ENCODE data around the gene MISP.

DNA sequence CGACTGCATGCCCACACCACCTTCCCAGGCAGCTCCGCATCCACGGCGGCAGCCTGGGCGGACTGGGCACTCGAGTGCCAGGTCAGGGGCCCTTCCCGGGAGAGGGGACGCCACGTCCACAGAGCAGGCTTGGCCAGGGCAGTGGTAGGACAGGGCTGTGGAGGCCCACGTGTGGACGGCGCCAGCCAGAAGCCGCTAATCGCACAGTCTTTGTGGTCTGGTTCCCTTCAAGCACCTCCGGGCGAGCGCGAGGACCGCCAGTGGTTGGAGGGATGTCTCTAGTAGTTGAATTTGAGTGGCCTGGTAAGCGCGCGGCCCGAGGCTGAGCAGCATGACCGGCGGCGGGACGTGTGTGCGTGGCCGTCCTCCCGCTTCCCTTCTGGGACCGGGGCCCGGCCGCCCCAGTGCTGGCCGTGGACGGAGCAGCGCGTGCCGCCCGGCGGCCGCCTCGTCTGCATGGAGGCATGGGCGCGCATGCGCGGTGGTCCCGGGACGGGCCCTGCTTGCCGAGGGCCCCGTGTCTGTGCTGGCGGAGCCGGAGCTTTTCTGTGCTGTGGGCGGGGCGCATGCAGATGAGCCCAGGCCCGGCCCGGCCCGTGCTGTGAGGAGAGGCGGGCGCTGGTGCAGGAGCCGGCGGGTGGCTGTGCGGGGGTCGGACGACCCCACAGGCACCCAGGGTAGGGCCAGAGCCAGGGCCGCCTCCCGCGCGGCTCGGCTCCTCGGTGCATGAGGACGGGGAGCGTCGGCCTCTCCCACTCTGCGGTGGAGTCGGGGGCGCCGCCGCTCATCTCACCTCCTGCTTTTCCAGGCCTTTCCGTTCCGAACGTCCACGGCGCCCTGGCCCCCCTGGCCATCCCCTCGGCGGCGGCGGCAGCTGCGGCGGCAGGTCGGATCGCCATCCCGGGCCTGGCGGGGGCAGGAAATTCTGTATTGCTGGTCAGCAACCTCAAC lies 55.0 kb downstream of the MISP start:
- TF ChIP-seq CHD1 (IDR thresholded peaks at IDR 0.05; ENCODE audit: low read depth, low read length), result no peak
- TF ChIP-seq, protein P1, sequence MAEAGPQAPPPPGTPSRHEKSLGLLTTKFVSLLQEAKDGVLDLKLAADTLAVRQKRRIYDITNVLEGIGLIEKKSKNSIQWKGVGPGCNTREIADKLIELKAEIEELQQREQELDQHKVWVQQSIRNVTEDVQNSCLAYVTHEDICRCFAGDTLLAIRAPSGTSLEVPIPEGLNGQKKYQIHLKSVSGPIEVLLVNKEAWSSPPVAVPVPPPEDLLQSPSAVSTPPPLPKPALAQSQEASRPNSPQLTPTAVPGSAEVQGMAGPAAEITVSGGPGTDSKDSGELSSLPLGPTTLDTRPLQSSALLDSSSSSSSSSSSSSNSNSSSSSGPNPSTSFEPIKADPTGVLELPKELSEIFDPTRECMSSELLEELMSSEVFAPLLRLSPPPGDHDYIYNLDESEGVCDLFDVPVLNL (IDR thresholded peaks at IDR 0.05; ENCODE audit: low read depth, low read length), result no peak
- TF ChIP-seq, protein P2, sequence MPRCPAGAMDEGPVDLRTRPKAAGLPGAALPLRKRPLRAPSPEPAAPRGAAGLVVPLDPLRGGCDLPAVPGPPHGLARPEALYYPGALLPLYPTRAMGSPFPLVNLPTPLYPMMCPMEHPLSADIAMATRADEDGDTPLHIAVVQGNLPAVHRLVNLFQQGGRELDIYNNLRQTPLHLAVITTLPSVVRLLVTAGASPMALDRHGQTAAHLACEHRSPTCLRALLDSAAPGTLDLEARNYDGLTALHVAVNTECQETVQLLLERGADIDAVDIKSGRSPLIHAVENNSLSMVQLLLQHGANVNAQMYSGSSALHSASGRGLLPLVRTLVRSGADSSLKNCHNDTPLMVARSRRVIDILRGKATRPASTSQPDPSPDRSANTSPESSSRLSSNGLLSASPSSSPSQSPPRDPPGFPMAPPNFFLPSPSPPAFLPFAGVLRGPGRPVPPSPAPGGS (IDR thresholded peaks at IDR 0.05; ENCODE audit: borderline replicate concordance, insufficient read depth, low read depth, low read length, poor library complexity, severe bottlenecking), result no peak
- TF ChIP-seq, protein P3, sequence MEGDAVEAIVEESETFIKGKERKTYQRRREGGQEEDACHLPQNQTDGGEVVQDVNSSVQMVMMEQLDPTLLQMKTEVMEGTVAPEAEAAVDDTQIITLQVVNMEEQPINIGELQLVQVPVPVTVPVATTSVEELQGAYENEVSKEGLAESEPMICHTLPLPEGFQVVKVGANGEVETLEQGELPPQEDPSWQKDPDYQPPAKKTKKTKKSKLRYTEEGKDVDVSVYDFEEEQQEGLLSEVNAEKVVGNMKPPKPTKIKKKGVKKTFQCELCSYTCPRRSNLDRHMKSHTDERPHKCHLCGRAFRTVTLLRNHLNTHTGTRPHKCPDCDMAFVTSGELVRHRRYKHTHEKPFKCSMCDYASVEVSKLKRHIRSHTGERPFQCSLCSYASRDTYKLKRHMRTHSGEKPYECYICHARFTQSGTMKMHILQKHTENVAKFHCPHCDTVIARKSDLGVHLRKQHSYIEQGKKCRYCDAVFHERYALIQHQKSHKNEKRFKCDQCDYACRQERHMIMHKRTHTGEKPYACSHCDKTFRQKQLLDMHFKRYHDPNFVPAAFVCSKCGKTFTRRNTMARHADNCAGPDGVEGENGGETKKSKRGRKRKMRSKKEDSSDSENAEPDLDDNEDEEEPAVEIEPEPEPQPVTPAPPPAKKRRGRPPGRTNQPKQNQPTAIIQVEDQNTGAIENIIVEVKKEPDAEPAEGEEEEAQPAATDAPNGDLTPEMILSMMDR (IDR thresholded peaks at IDR 0.05 in 2 of 3, conservative IDR thresholded peaks at IDR 0.05 in 1 of 3; ENCODE audit: control insufficient read depth in 2 of 3, extremely low read depth in 1 of 3, insufficient read depth in 1 of 3, low read depth in 3 of 3, low read length in 3 of 3), result no peak
- TF ChIP-seq MAX (IDR thresholded peaks at IDR 0.05; ENCODE audit: low read depth, low read length), result no peak
- TF ChIP-seq CEBPB (IDR thresholded peaks at IDR 0.05; ENCODE audit: borderline replicate concordance in 1 of 2, low read depth in 2 of 2, low read length in 2 of 2), result no peak
- TF ChIP-seq, protein P4, sequence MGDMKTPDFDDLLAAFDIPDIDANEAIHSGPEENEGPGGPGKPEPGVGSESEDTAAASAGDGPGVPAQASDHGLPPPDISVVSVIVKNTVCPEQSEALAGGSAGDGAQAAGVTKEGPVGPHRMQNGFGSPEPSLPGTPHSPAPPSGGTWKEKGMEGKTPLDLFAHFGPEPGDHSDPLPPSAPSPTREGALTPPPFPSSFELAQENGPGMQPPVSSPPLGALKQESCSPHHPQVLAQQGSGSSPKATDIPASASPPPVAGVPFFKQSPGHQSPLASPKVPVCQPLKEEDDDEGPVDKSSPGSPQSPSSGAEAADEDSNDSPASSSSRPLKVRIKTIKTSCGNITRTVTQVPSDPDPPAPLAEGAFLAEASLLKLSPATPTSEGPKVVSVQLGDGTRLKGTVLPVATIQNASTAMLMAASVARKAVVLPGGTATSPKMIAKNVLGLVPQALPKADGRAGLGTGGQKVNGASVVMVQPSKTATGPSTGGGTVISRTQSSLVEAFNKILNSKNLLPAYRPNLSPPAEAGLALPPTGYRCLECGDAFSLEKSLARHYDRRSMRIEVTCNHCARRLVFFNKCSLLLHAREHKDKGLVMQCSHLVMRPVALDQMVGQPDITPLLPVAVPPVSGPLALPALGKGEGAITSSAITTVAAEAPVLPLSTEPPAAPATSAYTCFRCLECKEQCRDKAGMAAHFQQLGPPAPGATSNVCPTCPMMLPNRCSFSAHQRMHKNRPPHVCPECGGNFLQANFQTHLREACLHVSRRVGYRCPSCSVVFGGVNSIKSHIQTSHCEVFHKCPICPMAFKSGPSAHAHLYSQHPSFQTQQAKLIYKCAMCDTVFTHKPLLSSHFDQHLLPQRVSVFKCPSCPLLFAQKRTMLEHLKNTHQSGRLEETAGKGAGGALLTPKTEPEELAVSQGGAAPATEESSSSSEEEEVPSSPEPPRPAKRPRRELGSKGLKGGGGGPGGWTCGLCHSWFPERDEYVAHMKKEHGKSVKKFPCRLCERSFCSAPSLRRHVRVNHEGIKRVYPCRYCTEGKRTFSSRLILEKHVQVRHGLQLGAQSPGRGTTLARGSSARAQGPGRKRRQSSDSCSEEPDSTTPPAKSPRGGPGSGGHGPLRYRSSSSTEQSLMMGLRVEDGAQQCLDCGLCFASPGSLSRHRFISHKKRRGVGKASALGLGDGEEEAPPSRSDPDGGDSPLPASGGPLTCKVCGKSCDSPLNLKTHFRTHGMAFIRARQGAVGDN (IDR thresholded peaks at IDR 0.05), result no peak
- TF ChIP-seq ETV6 (conservative IDR thresholded peaks at IDR 0.05 in 1 of 2, IDR thresholded peaks at IDR 0.05 in 1 of 2; ENCODE audit: borderline replicate concordance in 1 of 2, low read depth in 1 of 2), result no peak
- no peak for TF ChIP-seq JUND (IDR thresholded peaks at IDR 0.05; ENCODE audit: low read depth, low read length)

Measured in GM12878 (cell line).